Erythroblast (primary cell): ENCODE results near the gene OR52N1.

ENCODE experiments used
- GATA1 ChIP-seq: IDR thresholded peaks from 2 replicates; pipeline ENCODE4 v1.6.1; 2011; ENCODE audit warnings: low read depth, mild to moderate bottlenecking, control low read depth, low read length, moderate library complexity
- POLR2A ChIP-seq: IDR thresholded peaks from 2 replicates; pipeline ENCODE4 v1.6.1; 2011; ENCODE audit warnings: mild to moderate bottlenecking, low read length

DNA sequence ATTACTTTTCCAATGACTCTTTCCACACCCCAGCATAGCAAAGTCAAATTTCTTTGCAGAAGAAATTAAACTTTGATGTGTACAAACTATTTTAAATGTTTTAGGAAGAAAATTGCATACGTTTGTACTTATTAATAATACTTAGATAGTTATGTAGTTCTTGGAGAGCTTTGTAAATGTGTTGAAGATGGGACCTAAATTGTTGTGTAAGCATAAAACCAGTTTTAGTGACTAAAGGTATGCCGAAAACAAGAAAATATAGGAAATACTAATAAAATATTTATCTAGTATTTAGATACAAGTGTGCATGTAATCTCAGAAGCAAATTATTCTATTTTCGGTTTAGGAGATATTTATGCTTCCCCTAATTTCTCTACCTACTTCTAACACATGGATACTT, 41.2 kb downstream of the OR52N1 start:
- TF ChIP-seq POLR2A, result no peak
- TF ChIP-seq GATA1, result no peak
